HepG2 (cell line): ENCODE measurements around the gene KRT17. TPM values are rescaled to one million over a fixed set of nuclear protein-coding genes. Genes with fewer than 3 reads are reported as not detected.

ENCODE experiments used
- CBX2 ChIP-seq, 2 experiments: fragments of 200-600 bp in 1 of 2; sonication (generic); formaldehyde crosslinking in 1 of 2; IDR thresholded peaks; 2 replicates each; pipeline versions ENCODE4 v1.7.0 to v1.8.1; 2018 to 2022; ENCODE audit warnings: low read depth in 2 of 2, low read length in 1 of 2, mild to moderate bottlenecking in 1 of 2, missing genetic modification reagents in 1 of 2
- RFX3 ChIP-seq: IDR thresholded peaks from 2 replicates; pipeline ENCODE4 v1.6.1; 2016; ENCODE audit warnings: missing biosample characterization, missing genetic modification reagents
- RFXANK ChIP-seq: IDR thresholded peaks from 2 replicates; pipeline ENCODE4 v1.6.1; 2016
- TCF7L2 ChIP-seq: IDR thresholded peaks from 2 replicates; pipeline ENCODE4 v1.6.1; 2011; ENCODE audit warnings: mild to moderate bottlenecking, low read depth, low read length, moderate library complexity
- ZNF20 ChIP-seq: sonication (generic); formaldehyde crosslinking; IDR thresholded peaks from 2 replicates; pipeline ENCODE4 v1.4.0; 2020; ENCODE audit warnings: mild to moderate bottlenecking, moderate library complexity, missing genetic modification reagents
- polyA plus RNA-seq, 8 experiments: library from polyadenylated mRNA; depleted of rRNA in 3 of 8; stranded (reverse) in 7 of 8; unstranded in 1 of 8; fragments of >200 nt; fragmentation: Illumina TruSeq in 4 of 8; extraction: Trizol in 4 of 8; gene quantifications; 2 replicates each; pipeline versions ENCODE4 v1.2.1 to v1.2.3, GENCODE V29; 2011 to 2016; ENCODE audit warnings: low read depth in 4 of 8, missing spikeins in 1 of 8, mixed read lengths in 1 of 8; ENCODE audit not compliant: insufficient read depth in 1 of 8
- total RNA-seq, 5 experiments: library from RNA; depleted of rRNA; stranded (reverse); fragments of >200 nt; fragmentation: Illumina TruSeq; extraction: Trizol; gene quantifications; 2 replicates each; pipeline ENCODE4 v1.2.3, GENCODE V29; 2016; ENCODE audit warnings: low read depth in 1 of 5
- TF ChIP-seq, protein P1 (sequence below): sonication (generic); formaldehyde crosslinking; IDR thresholded peaks from 2 replicates; pipeline ENCODE4 v1.9.0; 2022; ENCODE audit warnings: low read depth, missing genetic modification reagents
- TF ChIP-seq, protein P2 (sequence below): sonication (generic); formaldehyde crosslinking; IDR thresholded peaks from 2 replicates; pipeline ENCODE4 v1.4.0; 2020; ENCODE audit warnings: missing genetic modification reagents, borderline replicate concordance
- TF ChIP-seq, protein P3 (sequence below): sonication (generic); formaldehyde crosslinking; IDR thresholded peaks from 2 replicates; pipeline ENCODE4 v1.8.1; 2023; ENCODE audit warnings: mild to moderate bottlenecking, missing genetic modification reagents, borderline replicate concordance
- TF ChIP-seq, protein P4 (sequence below): sonication (generic); formaldehyde crosslinking; IDR thresholded peaks from 2 replicates; pipeline ENCODE4 v1.9.0; 2022; ENCODE audit warnings: missing genetic modification reagents, mild to moderate bottlenecking, borderline replicate concordance
- TF ChIP-seq, protein P5 (sequence below): sonication (generic); formaldehyde crosslinking; IDR thresholded peaks from 2 replicates; pipeline ENCODE4 v1.4.0; 2020; ENCODE audit warnings: missing genetic modification reagents
- TF ChIP-seq, protein P6 (sequence below): sonication (generic); formaldehyde crosslinking; IDR thresholded peaks from 2 replicates; pipeline ENCODE4 v1.5.1; 2020; ENCODE audit warnings: mild to moderate bottlenecking, missing genetic modification reagents, moderate library complexity

Gene KRT17
- total and polyA plus RNA-seq, 2 of the 13 experiments (the other 11 are each of a cell fraction or from before 2014, with no cell fraction given), result 0.38 to 0.82 TPM

DNA sequence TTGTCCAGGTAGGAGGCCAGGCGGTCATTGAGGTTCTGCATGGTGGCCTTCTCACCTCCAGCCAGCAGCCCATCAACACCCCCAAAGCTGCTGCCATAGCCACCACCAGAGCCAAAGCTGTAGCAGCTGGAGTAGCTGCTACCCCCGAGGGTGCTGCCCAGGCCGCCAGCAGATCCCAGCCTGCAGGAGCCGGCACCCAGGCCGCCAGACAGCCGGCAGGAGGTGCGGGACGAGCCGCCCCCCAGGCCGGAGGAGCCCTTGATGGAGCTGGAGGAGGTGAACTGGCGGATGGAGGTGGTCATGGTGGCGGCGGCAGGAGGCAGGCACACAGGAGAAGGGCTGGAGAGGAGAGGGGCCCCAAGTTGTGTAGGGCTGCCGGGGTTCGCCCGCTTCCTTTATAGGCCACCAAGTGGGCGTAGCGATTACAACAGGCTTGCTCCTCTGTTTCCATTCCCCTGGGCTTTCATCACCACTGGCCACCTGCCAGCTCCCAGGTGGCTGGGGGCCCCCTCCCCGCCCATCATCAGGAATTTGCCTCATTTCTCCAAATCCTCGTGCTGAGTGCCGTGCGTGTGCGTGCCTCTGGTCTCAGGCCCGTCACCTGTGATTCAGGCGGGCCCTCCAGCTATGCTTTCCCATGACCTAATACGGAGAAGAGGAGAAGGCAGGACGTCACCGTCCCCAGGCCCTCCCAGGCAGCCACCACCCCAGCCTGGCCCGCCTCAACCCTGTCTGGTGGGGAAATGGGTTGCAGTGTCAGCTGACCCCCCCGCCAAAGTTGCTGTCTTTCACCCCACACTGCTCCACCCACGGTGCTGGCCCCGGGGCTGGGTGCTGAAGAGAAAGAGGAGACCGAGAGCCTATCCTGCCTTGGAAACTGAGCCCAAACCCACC, at the start of gene KRT17 (continued):
- no peak for TF ChIP-seq TCF7L2
- no peak for TF ChIP-seq CBX2 (IDR thresholded peaks at IDR 0.05; ENCODE audit: low read depth, low read length)
- TF ChIP-seq CBX2 (CRISPR knock-in tag; IDR thresholded peaks at IDR 0.05; ENCODE audit: low read depth), result no peak
- no peak for TF ChIP-seq RFXANK (CRISPR knock-in tag)
- TF ChIP-seq, protein P1, sequence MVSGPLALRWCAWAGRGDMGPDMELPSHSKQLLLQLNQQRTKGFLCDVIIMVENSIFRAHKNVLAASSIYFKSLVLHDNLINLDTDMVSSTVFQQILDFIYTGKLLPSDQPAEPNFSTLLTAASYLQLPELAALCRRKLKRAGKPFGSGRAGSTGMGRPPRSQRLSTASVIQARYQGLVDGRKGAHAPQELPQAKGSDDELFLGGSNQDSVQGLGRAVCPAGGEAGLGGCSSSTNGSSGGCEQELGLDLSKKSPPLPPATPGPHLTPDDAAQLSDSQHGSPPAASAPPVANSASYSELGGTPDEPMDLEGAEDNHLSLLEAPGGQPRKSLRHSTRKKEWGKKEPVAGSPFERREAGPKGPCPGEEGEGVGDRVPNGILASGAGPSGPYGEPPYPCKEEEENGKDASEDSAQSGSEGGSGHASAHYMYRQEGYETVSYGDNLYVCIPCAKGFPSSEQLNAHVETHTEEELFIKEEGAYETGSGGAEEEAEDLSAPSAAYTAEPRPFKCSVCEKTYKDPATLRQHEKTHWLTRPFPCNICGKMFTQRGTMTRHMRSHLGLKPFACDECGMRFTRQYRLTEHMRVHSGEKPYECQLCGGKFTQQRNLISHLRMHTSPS (CRISPR knock-in tag), result no peak
- TF ChIP-seq, protein P2, sequence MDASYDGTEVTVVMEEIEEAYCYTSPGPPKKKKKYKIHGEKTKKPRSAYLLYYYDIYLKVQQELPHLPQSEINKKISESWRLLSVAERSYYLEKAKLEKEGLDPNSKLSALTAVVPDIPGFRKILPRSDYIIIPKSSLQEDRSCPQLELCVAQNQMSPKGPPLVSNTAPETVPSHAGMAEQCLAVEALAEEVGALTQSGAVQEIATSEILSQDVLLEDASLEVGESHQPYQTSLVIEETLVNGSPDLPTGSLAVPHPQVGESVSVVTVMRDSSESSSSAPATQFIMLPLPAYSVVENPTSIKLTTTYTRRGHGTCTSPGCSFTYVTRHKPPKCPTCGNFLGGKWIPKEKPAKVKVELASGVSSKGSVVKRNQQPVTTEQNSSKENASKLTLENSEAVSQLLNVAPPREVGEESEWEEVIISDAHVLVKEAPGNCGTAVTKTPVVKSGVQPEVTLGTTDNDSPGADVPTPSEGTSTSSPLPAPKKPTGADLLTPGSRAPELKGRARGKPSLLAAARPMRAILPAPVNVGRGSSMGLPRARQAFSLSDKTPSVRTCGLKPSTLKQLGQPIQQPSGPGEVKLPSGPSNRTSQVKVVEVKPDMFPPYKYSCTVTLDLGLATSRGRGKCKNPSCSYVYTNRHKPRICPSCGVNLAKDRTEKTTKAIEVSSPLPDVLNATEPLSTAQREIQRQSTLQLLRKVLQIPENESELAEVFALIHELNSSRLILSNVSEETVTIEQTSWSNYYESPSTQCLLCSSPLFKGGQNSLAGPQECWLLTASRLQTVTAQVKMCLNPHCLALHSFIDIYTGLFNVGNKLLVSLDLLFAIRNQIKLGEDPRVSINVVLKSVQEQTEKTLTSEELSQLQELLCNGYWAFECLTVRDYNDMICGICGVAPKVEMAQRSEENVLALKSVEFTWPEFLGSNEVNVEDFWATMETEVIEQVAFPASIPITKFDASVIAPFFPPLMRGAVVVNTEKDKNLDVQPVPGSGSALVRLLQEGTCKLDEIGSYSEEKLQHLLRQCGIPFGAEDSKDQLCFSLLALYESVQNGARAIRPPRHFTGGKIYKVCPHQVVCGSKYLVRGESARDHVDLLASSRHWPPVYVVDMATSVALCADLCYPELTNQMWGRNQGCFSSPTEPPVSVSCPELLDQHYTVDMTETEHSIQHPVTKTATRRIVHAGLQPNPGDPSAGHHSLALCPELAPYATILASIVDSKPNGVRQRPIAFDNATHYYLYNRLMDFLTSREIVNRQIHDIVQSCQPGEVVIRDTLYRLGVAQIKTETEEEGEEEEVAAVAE, result no peak
- TF ChIP-seq, protein P3, sequence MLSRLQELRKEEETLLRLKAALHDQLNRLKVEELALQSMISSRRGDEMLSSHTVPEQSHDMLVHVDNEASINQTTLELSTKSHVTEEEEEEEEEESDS (CRISPR knock-in tag), result no peak
- TF ChIP-seq, protein P4, sequence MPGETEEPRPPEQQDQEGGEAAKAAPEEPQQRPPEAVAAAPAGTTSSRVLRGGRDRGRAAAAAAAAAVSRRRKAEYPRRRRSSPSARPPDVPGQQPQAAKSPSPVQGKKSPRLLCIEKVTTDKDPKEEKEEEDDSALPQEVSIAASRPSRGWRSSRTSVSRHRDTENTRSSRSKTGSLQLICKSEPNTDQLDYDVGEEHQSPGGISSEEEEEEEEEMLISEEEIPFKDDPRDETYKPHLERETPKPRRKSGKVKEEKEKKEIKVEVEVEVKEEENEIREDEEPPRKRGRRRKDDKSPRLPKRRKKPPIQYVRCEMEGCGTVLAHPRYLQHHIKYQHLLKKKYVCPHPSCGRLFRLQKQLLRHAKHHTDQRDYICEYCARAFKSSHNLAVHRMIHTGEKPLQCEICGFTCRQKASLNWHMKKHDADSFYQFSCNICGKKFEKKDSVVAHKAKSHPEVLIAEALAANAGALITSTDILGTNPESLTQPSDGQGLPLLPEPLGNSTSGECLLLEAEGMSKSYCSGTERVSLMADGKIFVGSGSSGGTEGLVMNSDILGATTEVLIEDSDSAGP (CRISPR knock-in tag), result no peak
- TF ChIP-seq, protein P5, sequence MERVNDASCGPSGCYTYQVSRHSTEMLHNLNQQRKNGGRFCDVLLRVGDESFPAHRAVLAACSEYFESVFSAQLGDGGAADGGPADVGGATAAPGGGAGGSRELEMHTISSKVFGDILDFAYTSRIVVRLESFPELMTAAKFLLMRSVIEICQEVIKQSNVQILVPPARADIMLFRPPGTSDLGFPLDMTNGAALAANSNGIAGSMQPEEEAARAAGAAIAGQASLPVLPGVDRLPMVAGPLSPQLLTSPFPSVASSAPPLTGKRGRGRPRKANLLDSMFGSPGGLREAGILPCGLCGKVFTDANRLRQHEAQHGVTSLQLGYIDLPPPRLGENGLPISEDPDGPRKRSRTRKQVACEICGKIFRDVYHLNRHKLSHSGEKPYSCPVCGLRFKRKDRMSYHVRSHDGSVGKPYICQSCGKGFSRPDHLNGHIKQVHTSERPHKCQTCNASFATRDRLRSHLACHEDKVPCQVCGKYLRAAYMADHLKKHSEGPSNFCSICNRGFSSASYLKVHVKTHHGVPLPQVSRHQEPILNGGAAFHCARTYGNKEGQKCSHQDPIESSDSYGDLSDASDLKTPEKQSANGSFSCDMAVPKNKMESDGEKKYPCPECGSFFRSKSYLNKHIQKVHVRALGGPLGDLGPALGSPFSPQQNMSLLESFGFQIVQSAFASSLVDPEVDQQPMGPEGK, result peak; percentile 76
- TF ChIP-seq, protein P6, sequence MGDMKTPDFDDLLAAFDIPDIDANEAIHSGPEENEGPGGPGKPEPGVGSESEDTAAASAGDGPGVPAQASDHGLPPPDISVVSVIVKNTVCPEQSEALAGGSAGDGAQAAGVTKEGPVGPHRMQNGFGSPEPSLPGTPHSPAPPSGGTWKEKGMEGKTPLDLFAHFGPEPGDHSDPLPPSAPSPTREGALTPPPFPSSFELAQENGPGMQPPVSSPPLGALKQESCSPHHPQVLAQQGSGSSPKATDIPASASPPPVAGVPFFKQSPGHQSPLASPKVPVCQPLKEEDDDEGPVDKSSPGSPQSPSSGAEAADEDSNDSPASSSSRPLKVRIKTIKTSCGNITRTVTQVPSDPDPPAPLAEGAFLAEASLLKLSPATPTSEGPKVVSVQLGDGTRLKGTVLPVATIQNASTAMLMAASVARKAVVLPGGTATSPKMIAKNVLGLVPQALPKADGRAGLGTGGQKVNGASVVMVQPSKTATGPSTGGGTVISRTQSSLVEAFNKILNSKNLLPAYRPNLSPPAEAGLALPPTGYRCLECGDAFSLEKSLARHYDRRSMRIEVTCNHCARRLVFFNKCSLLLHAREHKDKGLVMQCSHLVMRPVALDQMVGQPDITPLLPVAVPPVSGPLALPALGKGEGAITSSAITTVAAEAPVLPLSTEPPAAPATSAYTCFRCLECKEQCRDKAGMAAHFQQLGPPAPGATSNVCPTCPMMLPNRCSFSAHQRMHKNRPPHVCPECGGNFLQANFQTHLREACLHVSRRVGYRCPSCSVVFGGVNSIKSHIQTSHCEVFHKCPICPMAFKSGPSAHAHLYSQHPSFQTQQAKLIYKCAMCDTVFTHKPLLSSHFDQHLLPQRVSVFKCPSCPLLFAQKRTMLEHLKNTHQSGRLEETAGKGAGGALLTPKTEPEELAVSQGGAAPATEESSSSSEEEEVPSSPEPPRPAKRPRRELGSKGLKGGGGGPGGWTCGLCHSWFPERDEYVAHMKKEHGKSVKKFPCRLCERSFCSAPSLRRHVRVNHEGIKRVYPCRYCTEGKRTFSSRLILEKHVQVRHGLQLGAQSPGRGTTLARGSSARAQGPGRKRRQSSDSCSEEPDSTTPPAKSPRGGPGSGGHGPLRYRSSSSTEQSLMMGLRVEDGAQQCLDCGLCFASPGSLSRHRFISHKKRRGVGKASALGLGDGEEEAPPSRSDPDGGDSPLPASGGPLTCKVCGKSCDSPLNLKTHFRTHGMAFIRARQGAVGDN (CRISPR knock-in tag), result peak; percentile 26; the same call in 1 of the 2 replicates
- no peak for TF ChIP-seq ZNF20 (CRISPR knock-in tag)
- TF ChIP-seq RFX3 (CRISPR knock-in tag), result no peak
